ENCODE data around the gene FTSJ3.

GRCh38 chr17:63837480-63837879, 10.0 kb upstream of the FTSJ3 start:
- TF ChIP-seq CTCF (IDR thresholded peaks at IDR 0.05), result no peak
- TF ChIP-seq EP300 (IDR thresholded peaks at IDR 0.05), result no peak
- no peak for TF ChIP-seq POLR2A (IDR thresholded peaks at IDR 0.05; ENCODE audit: low read depth)

All from esophagus muscularis mucosa (tissue), 4 donors.